Neural cell (in vitro differentiated cells): ENCODE measurements around the gene FKBP1B. TPM values are rescaled to one million over a fixed set of nuclear protein-coding genes. Genes with fewer than 3 reads are reported as not detected.
A peak's percentile ranks its signal among the peaks of the same experiment; 100 is the strongest.

Experiments used
- H2AFZ ChIP-seq: fragments of 200-600, 300-800 bp; sonication (generic), shearing (Covaris generic); 2 replicates; pipeline ENCODE4 v1.6.0; 2014; ENCODE audit warnings: low read depth, mild to moderate bottlenecking, antibody characterized with exemption, low read length, moderate library complexity
- H3F3A ChIP-seq: fragments of 200-600 bp; shearing (Covaris generic); 2 replicates; pipeline ENCODE4 v1.6.1; 2016; ENCODE audit warnings: mild to moderate bottlenecking, moderate library complexity, mixed read lengths, antibody characterized with exemption, low read length; ENCODE audit not compliant: insufficient read depth, poor library complexity, severe bottlenecking
- H3K27ac ChIP-seq: fragments of 200-600, 300-800 bp; sonication (generic), shearing (Covaris generic); 2 replicates; pipeline ENCODE4 v1.5.1; 2014; ENCODE audit warnings: mild to moderate bottlenecking, low read length, moderate library complexity
- H3K27me3 ChIP-seq: fragments of 300-800, 200-600 bp; sonication (generic), shearing (Covaris generic); 2 replicates; pipeline ENCODE4 v1.6.0; 2014; ENCODE audit warnings: mild to moderate bottlenecking, low read depth, low read length, moderate library complexity; ENCODE audit not compliant: insufficient read depth
- H3K36me3 ChIP-seq: fragments of 300-800, 200-600 bp; sonication (generic), shearing (Covaris generic); 2 replicates; pipeline ENCODE4 v1.5.1; 2014; ENCODE audit warnings: mild to moderate bottlenecking, antibody characterized with exemption, low read length, moderate library complexity; ENCODE audit not compliant: insufficient read depth
- H3K4me2 ChIP-seq: fragments of 300-800, 200-600 bp; sonication (generic), shearing (Covaris generic); 2 replicates; pipeline ENCODE4 v1.6.0; 2014; ENCODE audit warnings: mild to moderate bottlenecking, low read length
- H3K4me3 ChIP-seq: fragments of 300-800, 200-600 bp; sonication (generic), shearing (Covaris generic); 2 replicates; pipeline ENCODE4 v1.5.1; 2014; ENCODE audit warnings: mild to moderate bottlenecking, low read length, moderate library complexity
- H3K79me2 ChIP-seq: fragments of 200-600 bp; shearing (Covaris generic); replicated peaks from 2 replicates; pipeline ENCODE4 v1.6.0; 2014; ENCODE audit warnings: mild to moderate bottlenecking, low read length, moderate library complexity; ENCODE audit not compliant: insufficient read depth
- H3K9ac ChIP-seq: fragments of 300-800, 200-600 bp; sonication (generic), shearing (Covaris generic); 2 replicates; pipeline ENCODE4 v1.6.1; 2016; ENCODE audit warnings: mild to moderate bottlenecking, low read length, mixed read lengths
- H3K9me2 ChIP-seq: fragments of 200-600 bp; shearing (Covaris generic); 2 replicates; pipeline ENCODE4 v1.6.1; 2016; ENCODE audit warnings: mild to moderate bottlenecking, low read length, mixed read lengths; ENCODE audit not compliant: insufficient read depth
- H3K9me3 ChIP-seq: fragments of 200-600, 300-800 bp; sonication (generic), shearing (Covaris generic); 2 replicates; pipeline ENCODE4 v1.6.1; 2016; ENCODE audit warnings: mild to moderate bottlenecking, mixed run types, low read length, moderate library complexity, mixed read lengths
- H4K20me1 ChIP-seq: fragments of 200-600 bp; shearing (Covaris generic); 2 replicates; pipeline ENCODE4 v1.6.1; 2016; ENCODE audit warnings: mild to moderate bottlenecking, mixed run types; ENCODE audit not compliant: insufficient read depth
- CTCF ChIP-seq: fragments of 450-650 bp; IDR thresholded peaks from 2 replicates; pipeline ENCODE4 v1.5.1; 2014; ENCODE audit warnings: antibody characterized with exemption, mild to moderate bottlenecking, moderate library complexity; ENCODE audit not compliant: poor library complexity, severe bottlenecking
- EP300 ChIP-seq: fragments of 450-650 bp; conservative IDR thresholded peaks from 2 replicates; pipeline ENCODE4 v1.6.1; 2014; ENCODE audit warnings: antibody characterized with exemption, mild to moderate bottlenecking, moderate library complexity; ENCODE audit not compliant: poor library complexity, severe bottlenecking
- EZH2 ChIP-seq: fragments of 200-600, 300-800 bp; shearing (Covaris generic), sonication (generic); IDR thresholded peaks from 2 replicates; pipeline ENCODE4 v1.6.1; 2014; ENCODE audit warnings: antibody characterized with exemption, low read length, borderline replicate concordance, mild to moderate bottlenecking; ENCODE audit not compliant: insufficient read depth, poor library complexity, severe bottlenecking
- MXI1 ChIP-seq: fragments of 450-650 bp; conservative IDR thresholded peaks from 2 replicates; pipeline ENCODE4 v1.6.1; 2014; ENCODE audit warnings: antibody characterized with exemption, mild to moderate bottlenecking; ENCODE audit not compliant: poor library complexity, severe bottlenecking
- POLR2AphosphoS5 ChIP-seq: IDR thresholded peaks from 2 replicates; pipeline ENCODE4 v1.6.1; 2012
- RAD21 ChIP-seq: fragments of 450-650 bp; conservative IDR thresholded peaks from 2 replicates; pipeline ENCODE4 v1.6.1; 2014; ENCODE audit warnings: antibody characterized with exemption, mild to moderate bottlenecking, moderate library complexity
- SMC3 ChIP-seq: fragments of 450-650 bp; conservative IDR thresholded peaks from 2 replicates; pipeline ENCODE4 v1.6.1; 2014; ENCODE audit warnings: antibody characterized with exemption, mild to moderate bottlenecking, moderate library complexity; ENCODE audit not compliant: poor library complexity
- TAF1 ChIP-seq: IDR thresholded peaks from 2 replicates; pipeline ENCODE4 v1.6.1; 2012; ENCODE audit warnings: low read depth
- polyA plus RNA-seq: library from polyadenylated mRNA; depleted of rRNA; stranded (reverse); fragments of >200 nt; gene quantifications from 2 replicates; pipeline ENCODE4 v1.2.3, GENCODE V29; 2014
- TF ChIP-seq, protein P1 (sequence below): IDR thresholded peaks from 2 replicates; pipeline ENCODE4 v1.6.1; 2012; ENCODE audit warnings: borderline replicate concordance

The FKBP1B gene
- polyA plus RNA-seq, 1 donor from 2014 or later, result 154 TPM

- Histone ChIP-seq H3F3A (no peaks in the 10 kb centered on the region), H4K20me1 (no peaks in the 10 kb centered on the region), H3K79me2 (peaks cover 18% of the 10 kb centered on the region), H3K4me3 (peak overlapping the region; percentile 83), H3K27ac (peak overlapping the region; percentile 81), H3K4me2 (peak overlapping the region; percentile 76), H3K27me3 (no peaks in the 10 kb centered on the region), H3K9ac (peak overlapping the region; percentile 79), H3K9me3 (no peaks in the 10 kb centered on the region), H2AFZ (peak overlapping the region; percentile 89), H3K9me2 (no peaks in the 10 kb centered on the region), H3K36me3 (no peaks in the 10 kb centered on the region)
- TF ChIP-seq RAD21 (no peak), CTCF (no peak), EP300 (no peak), MXI1 (no peak), POLR2AphosphoS5 (no peak), SMC3 (no peak), EZH2 (no peak), TAF1 (no peak)
- TF ChIP-seq, protein P1, sequence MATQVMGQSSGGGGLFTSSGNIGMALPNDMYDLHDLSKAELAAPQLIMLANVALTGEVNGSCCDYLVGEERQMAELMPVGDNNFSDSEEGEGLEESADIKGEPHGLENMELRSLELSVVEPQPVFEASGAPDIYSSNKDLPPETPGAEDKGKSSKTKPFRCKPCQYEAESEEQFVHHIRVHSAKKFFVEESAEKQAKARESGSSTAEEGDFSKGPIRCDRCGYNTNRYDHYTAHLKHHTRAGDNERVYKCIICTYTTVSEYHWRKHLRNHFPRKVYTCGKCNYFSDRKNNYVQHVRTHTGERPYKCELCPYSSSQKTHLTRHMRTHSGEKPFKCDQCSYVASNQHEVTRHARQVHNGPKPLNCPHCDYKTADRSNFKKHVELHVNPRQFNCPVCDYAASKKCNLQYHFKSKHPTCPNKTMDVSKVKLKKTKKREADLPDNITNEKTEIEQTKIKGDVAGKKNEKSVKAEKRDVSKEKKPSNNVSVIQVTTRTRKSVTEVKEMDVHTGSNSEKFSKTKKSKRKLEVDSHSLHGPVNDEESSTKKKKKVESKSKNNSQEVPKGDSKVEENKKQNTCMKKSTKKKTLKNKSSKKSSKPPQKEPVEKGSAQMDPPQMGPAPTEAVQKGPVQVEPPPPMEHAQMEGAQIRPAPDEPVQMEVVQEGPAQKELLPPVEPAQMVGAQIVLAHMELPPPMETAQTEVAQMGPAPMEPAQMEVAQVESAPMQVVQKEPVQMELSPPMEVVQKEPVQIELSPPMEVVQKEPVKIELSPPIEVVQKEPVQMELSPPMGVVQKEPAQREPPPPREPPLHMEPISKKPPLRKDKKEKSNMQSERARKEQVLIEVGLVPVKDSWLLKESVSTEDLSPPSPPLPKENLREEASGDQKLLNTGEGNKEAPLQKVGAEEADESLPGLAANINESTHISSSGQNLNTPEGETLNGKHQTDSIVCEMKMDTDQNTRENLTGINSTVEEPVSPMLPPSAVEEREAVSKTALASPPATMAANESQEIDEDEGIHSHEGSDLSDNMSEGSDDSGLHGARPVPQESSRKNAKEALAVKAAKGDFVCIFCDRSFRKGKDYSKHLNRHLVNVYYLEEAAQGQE, result no peak
These were observed 28.0 kb downstream of the FKBP1B start for GRCh38 chr2:24077535-24077877.

- Histone ChIP-seq H2AFZ (peak overlapping the region; percentile 89), H3K27ac (peak overlapping the region; percentile 81), H3F3A (no peaks in the 10 kb centered on the region), H3K4me2 (peak overlapping the region; percentile 76), H3K9me2 (no peaks in the 10 kb centered on the region), H3K79me2 (peaks cover 14% of the 10 kb centered on the region), H3K9me3 (no peaks in the 10 kb centered on the region), H3K4me3 (peak overlapping the region; percentile 83), H3K9ac (peak overlapping the region; percentile 79), H3K36me3 (no peaks in the 10 kb centered on the region), H3K27me3 (no peaks in the 10 kb centered on the region), H4K20me1 (no peaks in the 10 kb centered on the region)
- TF ChIP-seq TAF1 (no peak), CTCF (no peak), MXI1 (no peak), POLR2AphosphoS5 (no peak), SMC3 (no peak), RAD21 (no peak), EZH2 (no peak)
These were observed 28.3 kb downstream of the FKBP1B start for GRCh38 chr2:24077879-24078278.
